Ectodermal cell (in vitro differentiated cells): ENCODE measurements around the gene KRT6A.

Experiments
- H3K27ac ChIP-seq: 2 replicates; pipeline ENCODE4 v1.7.0; 2013; ENCODE audit warnings: mild to moderate bottlenecking, low read depth, low read length; ENCODE audit not compliant: insufficient read depth, poor library complexity, severe bottlenecking
- H3K27me3 ChIP-seq: 2 replicates; pipeline ENCODE4 v1.7.0; 2013; ENCODE audit warnings: mild to moderate bottlenecking, low read length; ENCODE audit not compliant: insufficient read depth, control insufficient read depth, poor library complexity, severe bottlenecking
- H3K36me3 ChIP-seq: one replicate; pipeline ENCODE4 v1.7.0; 2013; ENCODE audit warnings: low read length; ENCODE audit not compliant: control insufficient read depth, insufficient read depth
- H3K4me1 ChIP-seq: one replicate; pipeline ENCODE4 v1.7.0; 2013; ENCODE audit warnings: low read length; ENCODE audit not compliant: control insufficient read depth, insufficient read depth
- H3K4me3 ChIP-seq: 2 replicates; pipeline ENCODE4 v1.7.0; 2013; ENCODE audit warnings: low read depth, low read length, control low read depth; ENCODE audit not compliant: insufficient read depth
- H3K9me3 ChIP-seq: 2 replicates; pipeline ENCODE4 v1.7.0; 2013; ENCODE audit warnings: mild to moderate bottlenecking, low read length, moderate library complexity; ENCODE audit not compliant: control insufficient read depth
- WGBS, 2 experiments: methylation state at CpG; one replicate each; pipeline ENCODE4 v1.1.7; 2013; ENCODE audit warnings: missing lambda C conversion rate in 2 of 2; 5-methylcytosine and 5-hydroxymethylcytosine counted together

KRT6A gene

DNA sequence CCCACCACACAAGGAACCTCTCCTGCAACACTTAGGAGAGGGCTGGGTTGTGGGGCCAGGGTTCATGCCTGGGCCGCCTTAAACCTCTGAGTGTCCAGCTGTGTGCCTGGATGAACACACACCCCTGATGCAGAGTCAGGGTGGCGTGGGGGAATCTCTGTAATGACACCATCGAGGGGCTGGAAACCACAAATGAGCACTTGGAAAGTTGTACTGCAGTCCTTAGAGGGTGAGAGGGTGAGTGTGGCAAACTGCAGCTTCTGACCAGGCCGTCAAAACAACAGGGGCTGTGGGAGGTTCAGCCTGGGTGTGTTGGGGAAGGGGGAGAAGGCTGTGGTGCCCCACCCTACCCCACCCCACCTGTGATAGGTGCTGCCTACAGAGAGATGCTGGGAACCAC is 39.6 kb upstream of the KRT6A start:
- no peaks in the 10 kb centered on the region for H3K27me3 ChIP-seq
- no peak overlapping the region for H3K4me3 ChIP-seq
- H3K27ac ChIP-seq: no peak overlapping the region
- no peaks in the 10 kb centered on the region for H3K4me1 ChIP-seq
- H3K9me3 ChIP-seq: no peaks in the 10 kb centered on the region
- 63 to 67% methylated on average over 4 of the region's 4 CpGs for WGBS, 2 experiments
- H3K36me3 ChIP-seq: no peaks in the 10 kb centered on the region

DNA sequence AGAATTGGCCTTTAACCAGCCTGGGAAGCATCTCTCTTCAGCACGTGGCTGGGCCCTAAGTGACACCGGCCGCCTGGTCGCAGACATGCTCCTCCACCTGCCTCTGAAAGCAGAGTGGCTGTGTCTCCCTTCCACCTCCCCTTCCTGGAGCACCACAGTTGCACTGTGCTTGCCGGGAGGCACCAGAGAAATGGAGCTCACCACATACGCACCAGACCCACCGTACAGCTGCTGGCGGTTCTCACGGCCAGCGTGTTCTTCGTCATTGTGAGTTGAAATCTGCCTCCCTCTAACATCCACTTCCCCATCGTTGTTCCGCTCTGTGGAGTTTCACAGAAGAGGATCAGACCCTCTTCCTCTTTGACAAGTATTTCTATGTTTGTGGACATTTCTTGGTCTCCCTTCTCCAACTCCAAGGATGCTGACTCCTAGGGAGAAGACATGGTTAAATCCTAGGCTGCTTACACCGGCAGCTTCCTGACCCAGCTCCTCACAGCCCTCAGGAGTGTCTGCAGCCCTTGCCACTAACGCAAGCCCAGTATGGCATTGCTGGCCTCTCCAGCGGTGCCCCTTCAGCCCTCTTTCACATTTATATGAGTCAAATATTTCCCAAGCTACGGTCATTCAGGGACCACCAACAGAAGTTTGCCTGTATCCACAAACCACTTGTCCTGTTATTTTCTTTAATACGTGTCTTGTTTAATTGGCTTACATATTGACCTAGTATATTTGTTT is 38.7 kb upstream of the KRT6A start:
- Histone ChIP-seq H3K27me3 (no peaks in the 10 kb centered on the region), H3K27ac (no peak overlapping the region)
- WGBS, 2 experiments: 75% methylated on average over 16 of the region's 18 CpGs

DNA sequence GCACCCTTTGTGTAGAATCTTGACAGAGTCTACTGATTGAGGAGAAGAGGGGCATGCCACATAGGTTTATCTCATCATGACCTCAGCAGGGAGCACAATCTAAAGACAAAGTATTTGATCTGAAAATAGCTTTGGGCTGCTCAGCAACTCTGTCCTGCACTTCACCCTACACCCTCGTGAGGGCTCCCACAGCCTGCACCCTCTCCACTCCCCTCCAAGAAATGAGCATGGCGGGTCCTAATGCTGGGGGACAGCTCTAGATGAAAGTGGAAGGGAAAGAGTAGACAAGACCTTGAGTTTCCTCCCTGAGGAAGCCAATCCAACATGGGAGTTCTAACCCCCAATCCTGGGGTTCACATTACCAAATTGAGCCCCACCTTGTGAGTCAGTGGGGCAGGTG is 37.8 kb upstream of the KRT6A start:
- WGBS, 2 experiments: 89 to 98% methylated on average over 2 of the region's 2 CpGs
- no peaks in the 10 kb centered on the region for H3K4me1 ChIP-seq
- no peaks in the 10 kb centered on the region for H3K36me3 ChIP-seq
- H3K9me3 ChIP-seq: no peaks in the 10 kb centered on the region
- H3K4me3 ChIP-seq: no peak overlapping the region
- no peaks in the 10 kb centered on the region for H3K27me3 ChIP-seq
- H3K27ac ChIP-seq: no peak overlapping the region

More for the DNA sequence above, 38.7 kb upstream of the KRT6A start:
- Histone ChIP-seq H3K9me3 (no peaks in the 10 kb centered on the region), H3K4me1 (no peaks in the 10 kb centered on the region), H3K4me3 (no peak overlapping the region), H3K36me3 (no peaks in the 10 kb centered on the region)

DNA sequence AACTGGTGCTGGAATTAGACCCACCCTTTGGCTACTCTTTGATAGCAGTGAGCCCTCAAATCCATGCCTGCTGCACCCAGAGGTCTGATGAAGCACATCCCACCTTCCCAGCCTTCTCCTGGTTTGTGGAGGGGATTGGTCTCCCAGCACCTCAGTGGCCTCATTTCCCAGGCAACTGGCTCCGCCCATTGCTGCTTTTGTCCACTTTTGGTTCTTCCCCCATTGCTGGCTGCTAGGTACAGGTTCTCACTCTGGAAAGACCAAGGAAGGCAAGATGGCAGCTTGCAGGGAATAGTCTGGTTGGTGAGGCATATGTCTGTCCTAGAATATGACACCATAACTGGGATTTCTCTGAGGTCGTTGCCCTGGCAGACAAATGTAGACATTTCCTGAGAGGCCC is 37.3 kb upstream of the KRT6A start:
- H3K27ac ChIP-seq: no peak overlapping the region
- no peak overlapping the region for H3K4me3 ChIP-seq
- no peaks in the 10 kb centered on the region for H3K9me3 ChIP-seq
- no peaks in the 10 kb centered on the region for H3K27me3 ChIP-seq
- no peaks in the 10 kb centered on the region for H3K36me3 ChIP-seq
- H3K4me1 ChIP-seq: no peaks in the 10 kb centered on the region
- WGBS, 2 experiments: 84 to 89% methylated on average over 2 of the region's 2 CpGs

DNA sequence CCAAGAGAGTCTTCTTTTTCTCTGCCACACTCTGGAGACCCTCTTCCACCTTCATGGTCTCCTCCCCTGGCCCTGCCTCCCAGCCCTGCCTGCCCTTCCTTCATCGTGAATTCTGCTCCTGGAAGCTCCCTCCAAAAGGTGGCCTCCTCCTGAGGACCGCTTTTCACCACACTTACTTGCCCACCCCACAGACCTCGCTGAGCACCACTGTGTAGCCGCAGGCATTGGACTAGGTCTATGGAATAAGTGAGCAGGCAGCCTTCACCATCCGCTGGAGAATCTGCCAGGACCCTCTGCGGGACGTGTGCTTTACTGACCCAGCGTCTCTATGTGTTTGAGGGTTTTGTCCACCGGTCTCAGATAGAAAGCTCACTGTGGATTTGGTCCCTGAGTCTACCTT is 36.8 kb upstream of the KRT6A start:
- H3K36me3 ChIP-seq: no peaks in the 10 kb centered on the region
- H3K4me1 ChIP-seq: no peaks in the 10 kb centered on the region
- H3K27ac ChIP-seq: no peak overlapping the region
- H3K9me3 ChIP-seq: no peaks in the 10 kb centered on the region
- no peak overlapping the region for H3K4me3 ChIP-seq
- WGBS, 2 experiments: 89 to 91% methylated on average over 9 of the region's 9 CpGs
- H3K27me3 ChIP-seq: no peaks in the 10 kb centered on the region

DNA sequence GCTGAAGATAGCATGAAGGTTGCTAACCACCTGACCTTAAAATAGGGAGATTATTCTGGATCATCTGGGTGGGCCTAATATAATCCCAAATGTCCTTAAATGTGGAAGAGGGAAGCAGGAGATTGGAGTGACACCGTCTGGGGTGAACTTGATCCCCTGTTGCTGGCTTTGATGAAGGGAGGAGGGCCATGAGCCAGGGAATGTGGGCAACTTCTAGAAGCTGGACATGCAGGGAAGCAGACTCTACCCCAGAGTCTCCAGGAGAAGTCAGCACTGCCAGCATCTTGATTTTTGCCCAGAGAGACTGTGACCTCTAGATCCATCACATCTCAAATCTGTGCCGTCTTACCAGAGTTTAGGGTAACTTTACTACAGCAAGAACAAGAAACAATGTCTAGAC is 36.4 kb upstream of the KRT6A start:
- Histone ChIP-seq H3K4me1 (no peaks in the 10 kb centered on the region), H3K27me3 (no peaks in the 10 kb centered on the region), H3K9me3 (no peaks in the 10 kb centered on the region), H3K27ac (no peak overlapping the region), H3K36me3 (no peaks in the 10 kb centered on the region), H3K4me3 (no peak overlapping the region)
- WGBS, 2 experiments: 92 to 93% methylated on average over 2 of the region's 2 CpGs

DNA sequence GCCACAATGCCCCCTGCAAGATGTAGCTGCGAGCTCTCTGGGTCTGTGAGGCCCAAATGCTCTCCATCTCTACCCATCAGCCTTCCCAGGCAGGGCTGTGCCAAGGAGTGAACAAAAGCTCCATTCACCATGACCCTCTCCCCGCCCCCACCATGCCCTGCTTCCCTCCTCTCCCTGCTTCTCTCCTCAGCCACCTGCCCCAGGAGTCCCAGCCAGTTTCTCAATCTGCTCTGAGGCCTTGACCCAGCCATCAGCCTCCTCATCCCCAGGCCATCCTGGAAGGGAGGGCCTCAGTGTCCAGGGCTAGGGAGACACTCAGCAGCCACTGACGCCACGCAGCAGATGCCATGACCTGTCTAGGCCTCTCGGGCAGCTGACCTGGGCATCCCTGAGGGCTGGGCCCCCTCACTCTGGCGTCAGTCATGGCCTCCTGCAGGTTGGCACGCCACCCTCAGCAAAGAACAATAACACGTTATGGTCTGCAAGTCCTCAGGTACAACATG is 35.6 kb upstream of the KRT6A start:
- WGBS, 2 experiments: 92 to 94% methylated on average over 8 of the region's 8 CpGs
- no peaks in the 10 kb centered on the region for H3K27me3 ChIP-seq

DNA sequence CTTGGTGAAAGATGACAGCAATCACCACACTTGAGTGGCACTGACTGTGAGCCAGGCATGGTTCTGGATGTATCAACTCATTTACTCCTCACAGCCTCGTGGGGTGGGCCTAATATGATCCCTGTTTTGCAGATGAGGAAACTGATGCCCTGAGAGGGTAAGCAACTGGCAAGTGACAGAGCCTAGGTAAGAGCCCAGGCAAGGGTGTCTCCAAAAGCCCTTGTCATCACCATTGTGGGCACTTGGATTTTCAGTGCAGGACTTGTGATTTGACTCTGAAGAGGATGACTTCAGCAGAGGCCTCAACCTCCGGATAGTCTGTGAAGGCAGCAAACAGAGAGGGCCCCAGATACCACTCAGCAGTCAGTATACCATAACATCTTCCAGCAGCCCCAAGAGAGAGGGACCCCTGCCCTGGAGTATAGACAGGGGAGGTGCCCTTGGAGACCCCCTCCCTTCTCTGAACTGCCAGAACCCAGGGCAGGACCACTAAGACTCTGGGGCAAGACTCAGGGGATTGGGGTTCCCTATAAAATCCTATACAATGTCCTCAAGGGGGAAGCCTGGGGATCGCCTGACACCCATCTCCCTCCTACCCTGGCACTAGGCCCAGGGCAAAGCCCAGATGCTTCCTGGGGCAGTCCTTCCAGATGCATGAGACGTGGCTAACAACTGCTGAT is 34.2 kb upstream of the KRT6A start:
- WGBS, 2 experiments: 67 to 68% methylated on average over 4 of the region's 4 CpGs
- Histone ChIP-seq H3K36me3 (no peaks in the 10 kb centered on the region), H3K9me3 (no peaks in the 10 kb centered on the region), H3K4me3 (no peak overlapping the region), H3K27me3 (no peaks in the 10 kb centered on the region), H3K27ac (no peak overlapping the region), H3K4me1 (no peaks in the 10 kb centered on the region)

More for the DNA sequence above, 35.6 kb upstream of the KRT6A start:
- Histone ChIP-seq H3K27ac (no peak overlapping the region), H3K4me1 (no peaks in the 10 kb centered on the region), H3K36me3 (no peaks in the 10 kb centered on the region), H3K4me3 (no peak overlapping the region), H3K9me3 (no peaks in the 10 kb centered on the region)

DNA sequence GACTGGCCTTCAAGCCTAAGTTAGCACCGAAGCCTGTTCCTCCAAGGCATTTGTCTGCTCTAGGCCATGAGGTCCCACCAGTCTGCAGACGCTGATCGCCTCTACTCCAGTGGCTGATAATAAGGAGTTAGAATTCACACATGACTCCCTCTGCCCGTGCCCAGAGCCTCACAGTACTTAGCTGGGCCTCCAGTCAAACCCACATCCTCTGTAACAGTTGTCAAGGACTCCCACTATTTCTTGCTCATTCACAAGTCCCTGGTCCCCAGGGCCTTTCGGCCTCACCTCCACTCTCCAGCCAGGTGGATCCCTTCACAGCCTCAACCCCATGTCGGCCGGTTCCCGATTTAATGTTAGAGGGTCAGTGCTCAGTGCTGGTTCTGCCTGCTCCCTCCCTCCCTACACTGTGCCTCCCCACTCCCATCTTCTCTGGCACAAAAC is 33.5 kb upstream of the KRT6A start:
- WGBS, 2 experiments: 80 to 82% methylated on average over 8 of the region's 8 CpGs
- H3K9me3 ChIP-seq: no peaks in the 10 kb centered on the region
- H3K27me3 ChIP-seq: no peaks in the 10 kb centered on the region

DNA sequence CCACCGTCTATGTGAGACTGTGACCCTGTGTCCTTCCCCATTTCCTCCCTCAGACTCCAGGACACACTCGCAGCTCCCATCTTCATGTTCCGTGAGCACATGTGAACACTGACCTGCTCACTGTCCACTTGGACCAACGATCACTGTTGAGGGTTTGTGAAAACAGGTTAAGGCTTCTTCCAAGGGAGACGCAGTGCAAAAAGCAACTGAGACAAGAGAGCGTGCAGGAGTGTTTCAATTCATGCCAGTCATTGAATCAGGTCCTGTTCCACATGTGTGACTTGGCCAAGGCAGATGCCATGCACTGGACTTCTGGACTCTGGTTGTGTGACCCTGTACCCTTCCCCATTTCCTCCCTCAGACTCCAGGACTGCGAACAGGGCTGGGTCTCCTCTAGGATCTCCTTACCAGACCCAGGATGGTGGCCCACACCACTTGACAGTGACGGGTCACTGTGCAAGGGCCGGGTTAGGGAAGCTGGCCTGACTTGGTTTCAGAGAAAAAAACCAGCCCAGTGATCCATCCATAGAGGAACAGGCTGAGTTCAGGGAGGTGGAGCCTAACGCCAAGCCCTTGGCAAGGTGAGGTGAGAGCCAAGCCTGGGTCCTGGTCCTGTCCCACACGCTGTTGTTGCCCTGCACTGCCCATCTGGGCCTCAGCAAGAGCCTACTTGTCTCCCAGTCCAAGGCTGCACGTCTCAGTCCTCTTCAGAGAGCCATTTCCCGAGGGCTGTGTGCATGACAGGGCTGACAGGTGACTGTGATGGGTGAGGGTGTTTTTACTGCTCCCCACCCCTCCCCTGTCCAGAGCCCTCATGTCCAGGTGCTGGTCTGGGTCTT is 32.8 kb upstream of the KRT6A start:
- H3K27ac ChIP-seq: no peak overlapping the region
- H3K4me3 ChIP-seq: no peak overlapping the region
- no peaks in the 10 kb centered on the region for H3K4me1 ChIP-seq
- no peaks in the 10 kb centered on the region for H3K27me3 ChIP-seq
- no peaks in the 10 kb centered on the region for H3K9me3 ChIP-seq
- no peaks in the 10 kb centered on the region for H3K36me3 ChIP-seq
- 85 to 87% methylated on average over 13 of the region's 13 CpGs for WGBS, 2 experiments

More for the DNA sequence above, 33.5 kb upstream of the KRT6A start:
- Histone ChIP-seq H3K4me3 (no peak overlapping the region), H3K36me3 (no peaks in the 10 kb centered on the region), H3K27ac (no peak overlapping the region), H3K4me1 (no peaks in the 10 kb centered on the region)
